Activated CD4-positive, alpha-beta T cell treated with anti-CD3 and anti-CD28 coated beads for 1 hour (primary cell): Measurements from ENCODE around the gene CPEB3.

Experiments used
- DNase-seq: peaks from one replicate; pipeline ENCODE4 v3.0.0-alpha.2; 2020

The CPEB3 gene

DNA sequence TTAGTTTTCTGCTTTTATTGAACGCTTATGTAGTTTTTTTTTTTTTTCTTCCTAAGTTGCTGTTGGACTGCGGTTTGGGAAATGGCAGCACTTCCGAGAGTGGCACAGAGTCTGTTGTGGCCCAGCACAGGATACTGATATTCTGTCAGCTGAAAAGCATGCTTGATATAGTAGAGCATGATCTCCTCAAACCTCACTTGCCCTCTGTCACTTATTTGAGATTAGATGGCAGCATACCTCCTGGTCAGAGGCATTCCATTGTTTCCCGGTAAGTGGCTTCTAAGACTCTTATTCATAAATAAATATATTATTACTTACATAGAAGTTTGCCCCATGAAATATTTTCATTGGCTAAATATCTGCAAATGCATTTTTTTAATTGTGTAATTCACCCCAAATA, 266.2 kb downstream of the CPEB3 start:
- DNase-seq, result no peak

DNA sequence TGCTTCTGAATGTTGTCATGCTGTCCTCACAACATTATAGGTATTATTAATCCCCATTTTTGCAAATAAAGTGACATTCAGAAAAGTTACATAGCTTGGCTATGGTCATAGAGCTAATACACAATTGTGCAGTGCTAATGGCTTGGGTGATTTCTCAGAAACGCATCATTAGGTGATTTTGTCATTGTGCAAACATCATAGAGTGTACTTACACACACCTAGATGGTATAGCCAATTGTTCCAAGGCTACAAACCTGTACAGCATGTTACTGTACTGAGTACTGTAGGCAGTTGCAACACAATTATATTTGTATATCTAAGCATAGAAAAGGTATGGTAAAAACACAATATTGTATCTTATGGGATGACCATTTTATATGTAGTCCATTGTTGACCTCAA, 276.3 kb downstream of the CPEB3 start:
- DNase-seq, result no peak

- DNase-seq, result no peak
Observed at GRCh38 chr10:92011560-92012214, 279.2 kb downstream of the CPEB3 start.

- no peak for DNase-seq
Observed at GRCh38 chr10:92010047-92010735, 280.7 kb downstream of the CPEB3 start.

- no peak for DNase-seq
Observed at GRCh38 chr10:92009445-92009844, 281.4 kb downstream of the CPEB3 start.

DNA sequence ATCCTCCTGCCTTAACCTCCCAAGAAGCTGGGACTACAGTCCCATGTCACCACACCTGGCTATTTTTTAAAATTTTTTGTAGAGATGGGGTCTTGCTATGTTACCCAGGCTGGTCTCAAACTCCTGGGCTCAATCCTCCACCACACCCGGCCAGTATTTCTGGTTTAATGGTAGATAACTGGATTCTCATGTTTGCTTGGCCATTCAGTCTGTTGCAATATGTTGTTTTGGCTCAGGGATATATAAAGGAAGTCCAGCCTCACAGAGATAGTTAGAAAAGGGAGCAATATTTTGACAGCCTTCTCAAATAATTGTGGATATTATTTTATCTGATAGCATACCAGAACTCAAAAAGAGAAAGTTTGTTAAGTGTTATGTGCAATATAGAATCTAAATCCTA, 284.9 kb downstream of the CPEB3 start:
- DNase-seq, result no peak

- no peak for DNase-seq
Observed at GRCh38 chr10:92003258-92003657, 287.6 kb downstream of the CPEB3 start.

- DNase-seq, result no peak
Observed at GRCh38 chr10:92001995-92002394, 288.9 kb downstream of the CPEB3 start.

- DNase-seq, result no peak
Observed at GRCh38 chr10:92001581-92001980, 289.3 kb downstream of the CPEB3 start.
